Measurements from ENCODE around the gene KRTAP12-2.
"Not testable (repeated sequence)": the region's sequence is repeated elsewhere in the genome, so short reads cannot be mapped to it uniquely, and the experiment has no call there.

The KRTAP12-2 gene

DNA sequence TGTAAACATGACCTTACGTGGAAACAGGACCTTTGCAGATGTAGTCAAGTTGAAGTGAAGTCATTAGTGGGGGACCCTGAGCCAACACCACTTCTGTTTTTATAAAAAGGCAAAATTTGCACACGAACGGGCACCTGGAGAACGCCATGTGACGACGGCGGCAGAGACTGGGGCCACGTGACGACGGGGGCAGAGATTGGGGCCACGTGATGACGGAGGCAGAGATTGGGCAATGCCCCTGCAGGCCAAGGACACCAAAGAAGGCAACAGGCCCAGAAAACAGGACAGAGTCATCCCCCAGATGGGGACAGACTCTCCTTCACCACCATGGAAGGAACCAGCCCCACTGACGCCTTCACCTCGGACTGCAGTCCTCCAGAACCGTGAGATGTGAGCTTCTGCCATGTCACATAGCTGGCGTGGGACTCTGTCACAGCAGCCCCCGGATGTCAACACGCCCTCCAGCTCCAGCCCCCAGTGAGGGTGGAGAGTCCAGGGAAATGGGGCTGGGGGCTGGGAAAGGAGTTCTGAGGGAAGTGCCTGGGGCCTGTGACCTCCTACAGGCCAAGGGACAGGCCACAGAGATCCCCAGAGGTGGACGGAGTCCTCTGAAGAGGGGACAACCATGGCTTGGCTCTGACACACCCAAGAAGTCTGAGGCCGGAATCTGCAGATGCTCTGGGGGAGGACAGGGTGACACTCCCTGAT, 16.3 kb downstream of the KRTAP12-2 start:
- DNase-seq (ENCODE audit: low spot score): no peak

GRCh38 chr21:44649521-44650100, 17.1 kb downstream of the KRTAP12-2 start:
- no peak for DNase-seq (ENCODE audit: low spot score)

DNA sequence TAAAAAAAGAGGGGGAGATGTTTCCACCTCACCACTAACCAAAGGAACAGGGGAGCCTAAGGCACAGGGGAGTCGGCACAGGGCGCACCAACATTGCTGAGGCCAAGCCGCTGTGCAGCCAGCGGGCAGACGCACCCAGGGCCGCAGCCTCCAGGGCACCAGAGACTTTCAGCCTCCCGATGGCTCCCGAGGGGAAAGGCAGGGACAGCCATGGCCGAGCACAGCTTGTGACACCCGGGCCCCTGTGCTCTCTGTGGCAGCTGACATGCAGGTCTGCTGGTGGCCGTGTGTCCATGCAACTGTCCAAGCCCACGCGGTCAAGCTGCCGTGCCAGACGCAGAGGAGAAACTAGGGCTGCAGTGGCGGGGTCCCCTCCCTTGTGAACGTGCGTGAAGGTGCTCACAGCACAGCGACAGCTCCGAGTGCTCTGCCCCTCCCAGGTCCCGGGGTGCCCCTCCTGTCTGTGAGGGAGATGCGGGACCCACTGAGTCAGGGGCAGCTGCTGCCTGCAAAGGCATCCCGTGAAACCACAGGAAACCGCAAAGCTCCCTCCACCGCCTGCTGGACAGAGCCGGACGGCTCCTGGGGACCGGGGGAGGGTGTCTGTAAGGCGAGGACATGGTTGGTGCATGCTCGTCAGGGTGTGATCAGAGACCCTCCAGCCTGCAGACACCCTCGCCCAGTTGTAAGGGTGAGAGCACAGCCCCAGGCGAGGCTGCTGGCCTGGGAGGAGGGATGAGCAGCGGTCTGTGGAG, 18.0 kb downstream of the KRTAP12-2 start:
- DNase-seq (ENCODE audit: low spot score): no peak

DNA sequence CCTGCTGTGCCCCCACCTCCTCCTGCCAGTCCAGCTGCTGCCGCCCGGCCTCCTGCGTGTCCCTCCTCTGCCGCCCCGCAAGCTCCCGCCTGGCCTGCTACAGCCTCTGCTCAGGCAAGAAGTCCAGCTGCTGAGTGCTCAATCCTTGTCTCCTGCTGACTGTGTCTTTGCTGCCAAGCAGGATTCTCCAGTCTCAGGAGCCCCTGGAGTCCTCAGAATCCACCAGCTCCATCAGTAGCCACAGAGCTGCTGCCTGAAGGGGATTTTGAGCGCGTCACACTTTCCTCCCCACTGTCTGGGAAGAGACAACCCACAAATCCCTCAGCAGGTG, 19.5 kb downstream of the KRTAP12-2 start:
- no peak for DNase-seq (ENCODE audit: low spot score)

- not testable (repeated sequence) for DNase-seq (ENCODE audit: low spot score)
Observed at GRCh38 chr21:44646366-44647221, 20.1 kb downstream of the KRTAP12-2 start, which contains the start of gene KRTAP10-11. Gene KRTAP10-11, plus strand, starts transcription at chr21:44646414. Its CDS starts 45 bp downstream, at chr21:44646459.

DNA sequence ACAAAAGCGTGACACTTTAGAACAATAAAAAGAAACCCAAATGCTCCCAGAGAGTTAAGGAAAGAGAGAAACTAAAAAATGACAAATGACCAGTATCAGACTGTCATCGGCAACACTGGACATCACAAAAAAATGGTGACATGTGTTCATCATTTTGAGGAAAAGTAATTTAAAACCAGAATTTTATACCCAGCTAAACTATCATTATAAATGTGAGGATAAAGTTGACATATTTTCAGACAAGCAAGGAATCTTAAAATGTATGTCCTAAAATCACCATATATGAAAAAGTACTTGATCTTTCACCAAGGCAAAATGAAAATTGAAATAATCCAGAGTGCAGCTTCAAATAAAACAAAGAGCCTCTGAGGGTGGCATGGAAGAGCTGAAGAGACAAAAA, 21.8 kb downstream of the KRTAP12-2 start:
- no peak for DNase-seq (ENCODE audit: low spot score)

- DNase-seq (ENCODE audit: low spot score): no peak
Observed at GRCh38 chr21:44643741-44644310, 22.9 kb downstream of the KRTAP12-2 start.

DNA sequence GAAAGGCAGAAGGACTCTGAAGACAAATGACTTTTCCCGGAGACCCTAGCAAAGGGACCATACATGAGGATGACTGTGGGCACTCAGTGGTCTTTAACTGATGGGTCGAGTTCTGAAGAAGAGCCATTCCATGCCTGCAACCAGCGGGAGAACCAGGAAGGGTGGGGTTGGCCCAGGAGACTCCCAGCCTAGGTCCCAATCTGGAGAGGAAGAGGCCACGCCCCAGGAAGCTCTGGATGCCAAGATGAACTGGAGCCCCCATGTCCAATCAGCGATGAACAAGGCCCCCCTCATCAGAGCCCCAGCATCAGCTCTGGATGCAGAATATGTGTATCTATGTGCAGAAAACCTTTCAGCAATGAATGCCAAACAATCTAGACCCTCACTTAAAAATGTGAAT, 26.0 kb downstream of the KRTAP12-2 start:
- DNase-seq (ENCODE audit: low spot score): no peak

DNA sequence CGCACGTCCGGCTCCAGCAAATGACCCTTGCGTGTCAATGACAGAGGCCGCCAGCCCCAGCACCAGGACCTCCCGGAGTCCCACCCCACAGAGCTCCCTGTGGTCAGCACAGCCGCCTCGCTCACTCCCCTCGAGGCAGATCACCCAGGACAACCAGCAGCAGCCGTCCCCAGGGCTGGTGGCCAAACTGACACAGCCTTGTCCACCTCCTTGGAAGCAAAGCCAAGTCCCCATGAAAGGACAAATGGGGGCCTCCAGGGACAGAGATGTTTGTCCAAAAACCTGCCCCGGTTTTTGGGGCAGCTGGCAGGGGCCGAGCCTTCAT, 27.4 kb downstream of the KRTAP12-2 start:
- no peak for DNase-seq (ENCODE audit: low spot score)

- DNase-seq (ENCODE audit: low spot score): not testable (repeated sequence)
Observed at GRCh38 chr21:44638506-44639330, 28.0 kb downstream of the KRTAP12-2 start.

DNA sequence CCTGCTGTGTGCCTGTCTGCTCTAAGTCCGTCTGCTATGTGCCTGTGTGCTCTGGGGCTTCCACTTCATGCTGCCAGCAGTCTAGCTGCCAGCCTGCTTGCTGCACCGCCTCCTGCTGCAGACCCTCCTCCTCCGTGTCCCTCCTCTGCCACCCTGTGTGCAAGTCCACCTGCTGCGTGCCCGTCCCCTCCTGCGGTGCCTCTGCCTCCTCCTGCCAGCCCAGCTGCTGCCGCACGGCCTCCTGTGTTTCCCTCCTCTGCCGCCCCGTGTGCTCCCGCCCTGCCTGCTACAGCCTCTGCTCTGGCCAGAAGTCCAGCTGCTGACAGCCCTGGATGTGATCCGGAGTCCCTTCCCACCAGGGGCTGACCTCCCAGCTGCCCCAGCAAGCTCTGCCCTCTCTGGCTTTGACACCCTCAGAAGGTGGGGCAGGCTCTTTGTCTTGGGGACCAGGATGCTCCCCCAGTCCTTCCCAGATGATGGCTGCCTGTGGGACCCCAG, 28.8 kb downstream of the KRTAP12-2 start:
- not testable (repeated sequence) for DNase-seq (ENCODE audit: low spot score)

DNA sequence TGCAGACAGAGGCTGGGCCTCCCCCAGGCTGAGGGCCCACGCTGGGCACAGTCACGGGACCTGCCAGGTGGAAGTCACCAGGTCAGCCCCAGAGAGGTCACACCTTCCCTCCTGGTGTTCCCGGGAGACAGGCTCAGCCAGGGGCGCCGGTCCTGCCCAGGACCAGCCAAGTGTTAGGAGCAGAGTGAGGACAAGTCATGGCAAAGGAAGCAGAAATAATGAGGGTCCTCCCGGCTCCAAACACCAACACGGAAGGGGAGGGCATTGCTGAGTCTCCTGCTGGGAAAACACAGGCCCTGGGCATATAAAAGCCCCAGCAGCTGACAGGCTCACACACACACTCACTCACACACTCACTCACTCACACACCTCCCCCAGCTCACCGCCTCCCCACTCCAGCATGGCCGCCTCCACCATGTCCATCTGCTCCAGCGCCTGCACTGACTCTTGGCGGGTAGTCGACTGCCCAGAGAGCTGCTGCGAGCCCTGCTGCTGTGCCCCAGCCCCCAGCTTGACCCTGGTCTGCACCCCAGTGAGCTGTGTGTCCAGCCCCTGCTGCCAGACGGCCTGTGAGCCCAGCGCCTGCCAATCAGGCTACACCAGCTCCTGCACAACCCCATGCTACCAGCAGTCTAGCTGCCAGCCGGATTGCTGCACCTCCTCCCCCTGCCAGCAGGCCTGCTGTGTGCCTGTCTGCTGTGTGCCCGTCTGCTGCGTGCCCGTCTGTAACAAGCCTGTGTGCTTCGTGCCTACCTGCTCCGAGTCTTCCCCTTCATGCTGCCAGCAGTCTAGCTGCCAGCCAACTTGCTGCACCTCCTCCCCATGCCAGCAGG, 29.5 kb downstream of the KRTAP12-2 start, which contains the start of gene KRTAP10-10:
TSS of gene KRTAP10-10 (plus strand) at position 339 of the 833 bp plus-strand sequence. CDS start at position 401, 62 bp downstream.
- no peak for DNase-seq (ENCODE audit: low spot score)

GRCh38 chr21:44636209-44637017, 30.3 kb downstream of the KRTAP12-2 start:
- no peak for DNase-seq (ENCODE audit: low spot score)

DNA sequence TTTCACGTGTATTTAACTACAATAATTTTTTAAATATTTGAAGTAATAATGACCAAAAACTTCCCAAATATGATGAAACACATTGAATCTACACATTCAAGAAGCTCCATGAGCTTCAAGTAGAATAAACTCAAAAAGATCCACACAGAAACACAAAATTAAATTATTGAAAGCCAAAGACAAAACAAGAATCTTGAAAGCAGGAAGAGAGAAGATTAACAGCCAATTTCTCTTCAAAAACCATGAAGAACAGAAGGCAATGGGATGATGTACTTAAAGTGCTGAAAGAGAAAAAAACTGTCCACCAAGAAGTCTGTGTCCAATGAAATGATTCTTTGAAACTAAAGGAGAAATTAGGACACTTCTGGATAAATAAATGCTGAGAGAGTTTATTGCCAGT, 34.7 kb downstream of the KRTAP12-2 start:
- DNase-seq (ENCODE audit: low spot score): no peak

DNA sequence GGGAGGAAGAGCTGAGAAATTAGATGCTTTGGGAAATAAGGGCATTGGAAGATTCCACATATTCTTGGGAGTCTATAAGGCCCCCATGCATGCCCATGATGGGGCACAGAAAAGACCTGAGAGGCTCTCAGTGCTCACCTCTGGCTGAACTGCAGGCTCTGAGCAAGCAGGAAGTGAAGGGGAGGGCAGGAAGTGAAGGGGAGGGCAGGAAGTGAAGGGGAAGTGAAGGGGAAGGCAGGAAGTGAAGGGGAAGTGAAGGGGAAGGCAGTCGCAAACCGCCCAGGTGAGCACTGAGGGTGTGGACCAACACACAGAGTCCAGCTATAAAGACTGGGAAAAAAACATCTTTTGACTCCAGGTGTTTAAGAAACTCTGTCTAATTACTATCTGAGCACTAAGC, 36.3 kb downstream of the KRTAP12-2 start:
- no peak for DNase-seq (ENCODE audit: low spot score)

DNA sequence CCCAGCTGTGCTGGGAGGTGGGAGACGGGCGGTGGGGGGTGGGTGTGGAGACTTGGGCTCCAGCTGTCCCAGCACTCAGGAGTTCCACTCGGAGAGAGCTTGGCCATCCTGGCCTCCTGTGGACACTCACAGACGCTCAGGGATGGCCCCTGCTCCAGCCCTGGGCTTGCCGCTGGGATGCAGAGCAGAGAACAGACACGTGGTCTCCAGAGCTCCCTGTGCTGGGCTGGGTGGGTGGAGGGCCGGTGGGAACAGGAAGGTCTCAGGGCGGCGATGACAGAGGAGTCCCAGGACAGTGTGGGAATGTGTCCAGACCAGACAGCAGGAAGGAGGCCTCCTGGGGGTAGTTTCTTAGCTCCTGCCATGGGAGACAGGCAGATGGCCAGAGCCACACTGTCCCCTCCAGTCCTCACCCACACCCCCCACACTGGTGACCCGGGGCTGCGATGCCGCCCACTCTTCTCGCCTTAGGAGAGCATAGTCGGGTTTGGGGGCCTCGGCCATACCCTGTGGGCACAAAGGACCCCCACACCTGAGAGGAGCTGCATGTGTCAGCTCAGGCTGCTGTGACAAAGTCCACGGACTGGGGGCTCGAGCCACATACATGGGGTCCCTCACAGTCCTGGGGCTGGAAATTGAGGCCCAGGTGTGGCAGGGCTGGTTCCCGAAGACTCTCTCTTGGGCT, 37.9 kb downstream of the KRTAP12-2 start:
- DNase-seq (ENCODE audit: low spot score): no peak

- not testable (repeated sequence) for DNase-seq (ENCODE audit: low spot score)
Observed at GRCh38 chr21:44627831-44628233, 38.9 kb downstream of the KRTAP12-2 start.

DNA sequence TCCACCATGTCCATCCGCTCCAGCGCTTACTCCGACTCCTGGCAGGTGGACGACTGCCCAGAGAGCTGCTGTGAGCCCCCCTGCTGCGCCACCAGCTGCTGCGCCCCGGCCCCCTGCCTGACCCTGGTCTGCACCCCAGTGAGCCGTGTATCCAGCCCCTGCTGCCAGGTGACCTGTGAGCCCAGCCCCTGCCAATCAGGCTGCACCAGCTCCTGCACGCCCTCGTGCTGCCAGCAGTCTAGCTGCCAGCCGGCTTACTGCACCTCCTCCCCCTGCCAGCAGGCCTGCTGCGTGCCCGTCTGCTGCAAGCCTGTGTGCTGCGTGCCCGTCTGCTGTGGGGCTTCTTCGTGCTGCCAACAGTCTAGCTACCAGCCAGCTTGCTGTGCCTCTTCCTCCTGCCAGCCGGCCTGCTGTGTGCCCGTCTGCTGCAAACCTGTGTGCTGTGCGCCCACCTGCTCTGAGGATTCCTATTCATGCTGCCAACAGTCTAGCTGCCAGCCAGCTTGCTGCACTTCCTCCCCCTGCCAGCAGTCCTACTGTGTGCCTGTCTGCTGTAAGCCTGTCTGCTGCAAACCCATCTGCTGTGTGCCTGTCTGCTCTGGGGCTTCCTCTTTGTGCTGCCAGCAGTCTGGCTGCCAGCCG, 39.4 kb downstream of the KRTAP12-2 start:
- not testable (repeated sequence) for DNase-seq (ENCODE audit: low spot score)

All from GM03348 (cell line).